NCI-H1092 (cell line): Measurements from ENCODE around the gene SH2D3A.
"Not testable (repeated sequence)": the region's sequence is repeated elsewhere in the genome, so short reads cannot be mapped to it uniquely, and the experiment has no call there.

ENCODE experiments used
- DNase-seq: peaks from one replicate; lab custom pipeline; 2025; lab: John Stamatoyannopoulos, UW

Gene SH2D3A

GRCh38 chr19:6721773-6722172, 45.5 kb downstream of the SH2D3A start:
- DNase-seq, result no peak

DNA sequence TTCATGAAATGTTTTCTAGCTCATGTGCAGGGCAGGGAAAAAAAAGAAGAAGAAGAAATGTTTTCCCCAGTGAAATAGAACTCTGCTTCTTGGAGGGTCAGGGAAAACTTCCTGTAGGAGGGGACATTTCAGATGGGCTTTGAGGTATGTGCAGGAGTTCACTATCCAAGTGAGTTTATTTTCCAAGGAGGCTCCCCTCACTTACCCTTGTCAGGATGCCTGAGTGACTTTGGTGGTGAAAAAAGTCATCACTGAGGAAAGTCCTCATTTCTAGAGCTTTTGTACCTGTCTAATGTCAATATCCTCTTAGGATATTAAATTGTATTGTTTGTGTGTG, 46.1 kb downstream of the SH2D3A start:
- DNase-seq, result no peak

DNA sequence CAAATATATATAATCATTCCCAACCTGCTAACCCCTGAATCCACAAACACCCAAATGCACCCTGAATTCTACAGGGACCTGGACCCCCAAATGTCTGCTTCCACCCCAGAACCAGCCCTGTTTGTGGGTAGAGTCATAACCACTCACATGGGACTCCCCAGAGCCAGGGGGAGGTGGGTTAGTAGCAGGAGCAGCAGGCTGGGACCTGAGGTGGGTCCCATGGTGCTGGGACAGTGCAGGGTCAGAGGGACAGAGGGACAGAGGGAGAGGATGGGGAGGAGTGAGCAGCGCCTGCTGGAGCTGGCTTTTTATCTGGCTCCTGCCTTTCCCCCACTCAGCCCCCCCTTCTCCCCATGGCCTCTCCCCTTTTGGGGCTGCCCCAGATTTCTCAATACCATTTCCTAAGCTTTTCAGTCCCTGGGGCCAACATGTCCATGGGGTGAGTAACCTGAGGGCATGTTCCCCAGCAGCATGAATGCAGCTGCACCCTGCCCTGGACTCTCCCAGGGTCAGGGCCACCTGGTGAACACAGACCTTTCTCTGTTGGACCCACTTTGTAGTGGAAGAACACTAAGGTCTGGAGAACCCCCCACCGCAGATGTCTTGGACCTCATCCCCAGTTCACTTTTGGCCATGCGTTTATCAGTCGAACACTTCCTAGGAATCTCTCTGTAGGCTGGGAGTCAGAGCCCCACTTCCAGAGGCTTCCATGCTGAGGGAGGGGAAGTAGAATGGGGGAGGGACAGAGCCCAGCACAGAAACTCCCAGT, 46.7 kb downstream of the SH2D3A start, which contains the start of gene C3:
Gene C3, minus strand, starts transcription at position 282 of the 769 bp plus-strand sequence. Its CDS starts 61 bp downstream, at position 221.
- no peak for DNase-seq

GRCh38 chr19:6719992-6720368, 47.3 kb downstream of the SH2D3A start:
- DNase-seq, result no peak

DNA sequence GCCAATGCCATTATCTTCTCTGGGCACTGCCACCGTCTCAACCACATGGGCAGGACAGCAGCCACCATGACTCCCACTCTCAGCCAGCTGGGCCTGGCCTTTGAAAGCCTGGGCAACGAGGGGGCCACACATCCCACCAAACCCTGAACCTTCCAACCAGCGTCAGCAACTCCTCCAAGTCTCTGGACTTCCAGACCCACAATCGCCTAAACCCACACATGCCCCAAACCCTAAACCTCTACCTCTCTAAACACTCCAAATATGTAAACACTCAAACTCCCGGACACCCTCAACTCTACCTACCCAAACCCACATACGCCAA, 47.7 kb downstream of the SH2D3A start:
- no peak for DNase-seq

GRCh38 chr19:6718741-6719539, 48.3 kb downstream of the SH2D3A start:
- no peak for DNase-seq

- no peak for DNase-seq
Measured at GRCh38 chr19:6718111-6718740, 49.0 kb downstream of the SH2D3A start.

- DNase-seq, result no peak
Measured at GRCh38 chr19:6717441-6717971, 49.7 kb downstream of the SH2D3A start.

GRCh38 chr19:6717036-6717435, 50.2 kb downstream of the SH2D3A start:
- no peak for DNase-seq

- no peak for DNase-seq
Measured at GRCh38 chr19:6716610-6716970, 50.6 kb downstream of the SH2D3A start.

- DNase-seq, result no peak
Measured at GRCh38 chr19:6714749-6715555, 52.3 kb downstream of the SH2D3A start.

GRCh38 chr19:6713773-6714692, 53.2 kb downstream of the SH2D3A start:
- no peak for DNase-seq

- DNase-seq, result no peak
Measured at GRCh38 chr19:6712692-6713670, 54.3 kb downstream of the SH2D3A start.

GRCh38 chr19:6712231-6712630, 55.0 kb downstream of the SH2D3A start:
- DNase-seq, result no peak

- DNase-seq, result no peak
Measured at GRCh38 chr19:6711605-6712004, 55.6 kb downstream of the SH2D3A start.

- no peak for DNase-seq
Measured at GRCh38 chr19:6711078-6711361, 56.2 kb downstream of the SH2D3A start.

DNA sequence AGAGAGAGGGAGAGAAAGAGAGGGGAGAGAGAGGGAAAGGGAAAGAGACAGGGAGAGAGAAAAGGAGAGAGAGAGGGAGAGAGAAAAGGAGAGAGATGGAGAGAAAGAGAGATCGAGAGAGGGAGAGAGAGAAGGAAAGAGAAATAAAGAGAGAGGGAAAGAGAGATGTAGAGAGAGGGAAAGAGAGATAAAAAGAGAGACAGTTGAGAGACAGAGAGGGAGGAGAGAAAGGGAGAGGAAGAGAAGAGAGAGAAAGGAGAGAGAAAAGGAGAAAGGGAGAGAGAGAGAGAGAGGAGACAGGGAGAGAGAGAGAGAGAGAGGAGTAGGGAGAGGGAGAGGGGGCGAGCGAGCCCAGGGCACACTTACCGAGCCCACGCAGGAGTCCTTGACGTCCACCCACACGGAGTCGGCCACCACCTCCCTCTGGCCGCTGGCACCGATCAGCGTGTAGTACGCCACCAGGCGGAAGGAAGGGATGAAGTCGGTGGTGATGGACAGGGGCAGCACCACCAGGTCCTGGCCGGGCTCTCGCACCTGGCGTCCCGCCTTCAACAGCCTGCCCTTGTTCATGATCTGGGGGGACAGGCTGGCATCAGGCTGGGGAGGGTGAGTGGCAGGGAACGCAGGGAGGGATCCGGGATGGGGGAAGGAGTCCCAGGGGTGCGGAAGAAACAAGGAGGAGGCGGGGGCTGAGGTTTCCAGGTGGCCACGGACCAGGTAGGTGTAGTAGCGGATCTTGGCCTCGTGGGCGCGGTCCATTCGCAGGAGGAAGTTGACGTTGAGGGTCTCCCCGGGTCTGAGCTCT, 56.8 kb downstream of the SH2D3A start:
- DNase-seq, result no peak

DNA sequence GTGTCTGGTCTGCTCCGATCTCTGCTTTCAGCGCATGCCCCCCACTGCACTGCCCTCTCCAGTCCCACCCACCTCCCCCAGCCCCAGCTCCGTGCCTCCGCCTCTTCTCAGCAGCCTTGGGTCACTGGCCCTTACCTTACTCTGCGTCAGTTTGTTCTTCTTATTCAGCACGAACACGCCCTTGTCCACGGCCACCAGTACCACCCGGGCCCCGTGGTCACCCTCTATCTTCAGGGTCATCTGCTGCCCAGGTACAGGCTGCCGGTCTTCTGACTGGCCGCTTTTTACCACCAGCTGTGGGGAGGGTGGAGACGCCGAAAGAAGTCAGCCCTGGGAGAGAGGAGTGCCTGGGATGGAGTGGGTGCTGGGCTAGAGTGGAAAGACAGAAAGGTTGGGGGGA, 57.7 kb downstream of the SH2D3A start:
- DNase-seq, result no peak

- not testable (repeated sequence) for DNase-seq
Measured at GRCh38 chr19:6708913-6709312, 58.3 kb downstream of the SH2D3A start.
